Measurements from ENCODE around the gene LCE3C.
A peak's percentile ranks its signal among the peaks of the same experiment; 100 is the strongest.
"Not testable (repeated sequence)": the region's sequence is repeated elsewhere in the genome, so short reads cannot be mapped to it uniquely, and the experiment has no call there.

Gene LCE3C

GRCh38 chr1:152599934-152600333, at the start of gene LCE3C:
Gene LCE3C (plus strand): TSS chr1:152600234. CDS start chr1:152600732, 498 bp downstream.
- no peak for DNase-seq

DNA sequence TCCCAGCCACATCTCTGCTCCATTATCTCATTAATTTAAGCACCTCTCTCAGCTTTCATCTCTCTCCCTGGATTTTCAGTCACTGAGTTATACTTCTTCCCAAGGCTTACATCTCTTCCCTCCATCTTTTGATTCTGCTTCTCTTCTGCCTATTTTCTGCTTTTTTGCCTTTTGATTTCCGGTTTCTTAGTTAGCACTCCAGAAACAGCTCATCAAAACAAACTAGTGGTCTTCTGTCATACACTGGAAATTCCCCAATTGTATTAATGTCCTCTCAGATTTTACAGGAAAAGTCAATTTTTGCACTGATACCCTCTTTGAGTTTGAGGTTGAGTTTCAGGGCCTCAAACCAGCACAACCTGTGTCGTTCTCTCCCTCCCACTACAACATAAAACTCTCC, 34.9 kb upstream of the LCE3C start:
- DNase-seq = no peak

- no peak for DNase-seq
These were observed 34.4 kb upstream of the LCE3C start for GRCh38 chr1:152565535-152566215.

DNA sequence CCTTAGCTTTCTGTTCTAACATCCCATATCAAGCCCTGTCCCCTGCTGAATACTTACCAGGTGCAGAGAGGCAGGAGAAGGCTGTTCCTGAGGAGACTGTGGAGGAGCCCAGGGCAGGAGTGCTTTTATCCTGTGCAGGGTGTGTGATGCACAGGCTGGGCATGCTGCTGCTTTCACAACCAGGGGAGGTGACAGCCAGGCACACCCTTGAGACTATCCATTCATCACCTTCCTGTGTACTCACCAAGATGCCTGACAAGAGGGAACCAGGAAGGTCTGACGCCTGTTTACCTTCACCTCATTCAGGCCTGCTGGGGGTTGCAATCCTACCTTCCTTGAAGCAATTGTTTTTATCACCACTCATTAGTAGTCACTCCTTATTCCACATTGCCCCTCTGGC, 33.4 kb upstream of the LCE3C start, which contains the start of gene LCE3E:
TSS of gene LCE3E (minus strand) at position 100 of the 400 bp plus-strand sequence. CDS start 572 bp downstream, outside the sequence.
- no peak for DNase-seq

DNA sequence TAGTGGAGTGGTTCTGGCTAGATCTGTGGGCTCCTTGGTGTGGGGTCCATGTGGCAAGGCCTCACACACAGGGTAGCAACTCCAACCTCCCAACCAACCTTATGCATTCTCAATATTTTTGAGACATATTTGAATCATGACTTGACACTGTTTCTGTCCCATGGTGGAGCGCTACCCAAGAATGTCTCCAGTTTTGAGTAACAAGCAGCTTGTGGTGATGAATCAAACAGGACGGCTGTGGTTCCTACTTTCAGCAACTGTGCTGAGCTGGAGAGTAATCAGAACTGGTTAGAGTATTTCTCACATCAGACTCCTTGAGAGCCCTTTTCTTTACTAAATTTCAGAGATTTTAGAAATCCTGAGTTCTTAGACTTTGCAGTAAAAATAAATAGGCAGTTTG, 22.9 kb upstream of the LCE3C start:
- DNase-seq = peak in 1 of 2 experiments; percentile 34

GRCh38 chr1:152579526-152579925, 20.5 kb upstream of the LCE3C start:
- not testable (repeated sequence) for DNase-seq

DNA sequence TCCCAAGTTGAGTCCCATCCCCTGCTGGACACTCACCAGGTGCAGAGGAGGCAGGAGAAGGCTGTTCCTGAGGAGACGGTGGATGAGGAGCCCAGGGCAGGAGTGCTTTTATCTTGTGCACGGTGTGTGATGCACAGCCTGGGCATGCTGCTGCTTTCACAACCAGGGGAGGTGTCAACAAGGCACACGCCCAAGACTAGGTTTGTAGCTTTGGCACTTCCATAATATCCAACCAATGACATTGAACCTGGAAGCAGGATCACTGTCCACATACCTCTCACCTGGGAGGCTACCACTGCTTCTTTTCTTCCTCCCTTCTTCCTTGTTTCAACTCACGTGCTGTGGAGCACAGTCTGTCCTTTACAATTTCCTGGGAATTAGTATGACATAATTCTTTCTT, 19.6 kb upstream of the LCE3C start, which contains the start of gene LCE3D:
TSS of gene LCE3D (minus strand) at position 84 of the 400 bp plus-strand sequence. CDS start 580 bp downstream, outside the sequence.
- DNase-seq = no peak

- no peak for DNase-seq
These were observed 17.4 kb upstream of the LCE3C start for GRCh38 chr1:152582647-152583046.

- no peak for DNase-seq
These were observed 14.4 kb upstream of the LCE3C start for GRCh38 chr1:152585586-152585985.

DNA sequence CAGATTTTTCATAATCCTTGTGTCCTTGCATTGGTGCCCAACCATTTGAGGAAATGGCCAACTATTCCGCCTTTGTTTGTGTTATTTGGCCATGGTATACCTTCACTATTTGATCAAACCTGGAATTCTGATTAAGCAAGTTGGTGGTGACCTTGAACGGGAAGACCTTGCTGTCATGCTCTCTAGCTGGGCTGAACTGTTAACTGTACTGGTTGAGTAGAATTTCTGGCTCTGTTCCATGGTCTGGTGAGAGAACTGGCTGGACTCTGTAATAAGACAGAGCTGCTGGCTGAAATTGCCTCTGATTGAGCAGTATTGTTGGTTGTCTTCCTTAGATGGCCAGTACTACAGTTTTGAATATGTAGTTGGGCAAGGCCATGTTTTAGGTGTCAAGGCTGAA, 3.0 kb upstream of the LCE3C start:
- no peak for DNase-seq

- no peak for DNase-seq
These were observed 13.5 kb downstream of the LCE3C start, which contains the start of gene LCE3B for GRCh38 chr1:152613511-152613910. Gene LCE3B (plus strand): TSS chr1:152613811. CDS start chr1:152613811, 0 bp downstream.

- no peak for DNase-seq
These were observed 22.0 kb downstream of the LCE3C start for GRCh38 chr1:152621993-152622392.

GRCh38 chr1:152622803-152623202, 22.8 kb downstream of the LCE3C start, which contains the start of gene LCE3A:
Gene LCE3A (minus strand): TSS chr1:152623103. CDS start chr1:152623103, 0 bp downstream.
- DNase-seq = peak; percentile 17 to 20

DNA sequence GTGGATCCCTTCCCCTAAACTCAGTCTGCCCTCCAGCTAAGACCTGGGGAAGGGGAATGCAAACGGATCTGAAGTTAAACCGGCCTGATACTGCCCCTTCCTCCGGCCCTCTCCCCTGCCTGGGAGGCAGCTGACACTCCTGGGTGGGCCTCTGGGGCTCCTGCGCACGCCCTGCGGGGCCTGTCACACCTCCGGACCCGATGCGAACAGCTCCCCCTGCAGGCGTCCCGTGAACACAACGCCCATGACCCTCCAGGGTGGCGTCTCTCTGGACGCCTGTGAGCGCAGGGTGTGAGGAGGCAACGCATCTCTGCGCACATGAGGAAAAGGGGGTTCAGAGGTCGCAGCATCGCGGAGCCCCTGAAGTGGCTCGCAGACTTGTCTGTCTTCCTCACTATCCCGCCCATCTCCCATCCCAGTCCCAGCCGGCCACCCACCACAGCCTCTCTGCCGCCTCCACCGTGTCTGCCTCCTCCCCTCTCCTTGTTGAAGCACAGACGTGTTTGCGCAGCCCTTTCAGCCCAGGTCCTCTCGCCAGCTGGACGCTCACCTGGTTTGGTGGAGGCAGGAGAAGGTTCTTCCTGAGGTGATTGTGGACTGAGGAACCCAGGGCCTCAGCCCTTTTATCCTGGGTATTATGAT, 23.3 kb downstream of the LCE3C start:
- peak; percentile 46 to 59 for DNase-seq

GRCh38 chr1:152626744-152627143, 26.7 kb downstream of the LCE3C start:
- no peak for DNase-seq

- DNase-seq = no peak
These were observed 30.6 kb downstream of the LCE3C start for GRCh38 chr1:152630596-152630995.

DNA sequence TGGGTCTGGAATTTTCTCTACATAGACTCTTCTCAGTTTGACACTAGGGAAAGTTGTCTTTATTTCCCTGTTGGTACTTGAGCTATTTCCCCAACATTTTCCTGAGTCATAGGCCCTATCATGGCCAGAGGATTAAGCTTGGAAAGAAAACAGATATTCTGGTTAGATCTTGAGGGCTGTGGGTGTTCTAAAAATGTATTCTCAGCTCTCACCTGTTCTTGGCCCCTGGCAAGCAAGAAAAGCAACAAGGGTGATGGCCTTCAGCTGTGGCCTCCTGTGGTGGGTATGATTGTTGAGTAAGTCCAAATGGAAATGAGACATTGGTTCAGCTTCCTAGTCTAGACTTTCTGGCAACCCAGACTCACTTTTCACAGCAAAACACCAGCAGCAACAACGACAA, 40.3 kb downstream of the LCE3C start:
- DNase-seq = no peak

- DNase-seq = no peak
These were observed 43.9 kb downstream of the LCE3C start for GRCh38 chr1:152643945-152644344.

DNA sequence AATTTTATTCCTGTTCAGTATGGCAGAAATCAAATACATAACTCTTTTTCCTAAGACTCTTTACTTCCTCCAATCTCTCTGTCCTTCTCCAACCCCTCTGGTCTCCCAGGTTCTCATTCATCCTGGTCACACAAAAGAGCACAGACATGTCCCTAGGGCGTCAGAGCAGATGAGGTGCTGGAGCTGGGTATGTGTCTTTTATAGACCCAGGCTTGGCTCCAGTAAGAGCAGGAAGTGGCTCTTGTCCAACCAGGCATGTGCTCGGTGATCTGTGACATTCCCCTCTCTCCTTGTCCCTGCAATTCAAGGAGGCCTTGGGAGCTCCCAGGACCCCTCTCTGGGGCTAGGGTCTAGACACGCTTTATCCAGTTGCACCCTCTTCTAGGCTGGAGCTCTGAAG, 45.1 kb downstream of the LCE3C start:
- no peak for DNase-seq

- DNase-seq = no peak
These were observed 46.6 kb downstream of the LCE3C start for GRCh38 chr1:152646656-152647055.
